Neuron (in vitro differentiated cells): Measurements from ENCODE around the gene CDH4.

Experiments
- H2AFZ ChIP-seq: one replicate; pipeline ENCODE4 v1.6.1; 2013; ENCODE audit warnings: low read depth, mild to moderate bottlenecking, inconsistent platforms, low read length, moderate library complexity
- H3K27me3 ChIP-seq: one replicate; pipeline ENCODE4 v1.6.1; 2013; ENCODE audit warnings: low read length; ENCODE audit not compliant: insufficient read depth
- H3K36me3 ChIP-seq: one replicate; pipeline ENCODE4 v1.6.1; 2013; ENCODE audit warnings: low read length; ENCODE audit not compliant: insufficient read depth
- H3K4me1 ChIP-seq: one replicate; pipeline ENCODE4 v1.6.1; 2013; ENCODE audit warnings: low read length; ENCODE audit not compliant: insufficient read depth
- H3K4me3 ChIP-seq: 2 replicates; pipeline ENCODE4 v1.5.1; 2013; ENCODE audit warnings: mild to moderate bottlenecking, low read length, moderate library complexity
- H3K9me3 ChIP-seq: one replicate; pipeline ENCODE4 v1.6.1; 2013; ENCODE audit warnings: low read length

The CDH4 gene

DNA sequence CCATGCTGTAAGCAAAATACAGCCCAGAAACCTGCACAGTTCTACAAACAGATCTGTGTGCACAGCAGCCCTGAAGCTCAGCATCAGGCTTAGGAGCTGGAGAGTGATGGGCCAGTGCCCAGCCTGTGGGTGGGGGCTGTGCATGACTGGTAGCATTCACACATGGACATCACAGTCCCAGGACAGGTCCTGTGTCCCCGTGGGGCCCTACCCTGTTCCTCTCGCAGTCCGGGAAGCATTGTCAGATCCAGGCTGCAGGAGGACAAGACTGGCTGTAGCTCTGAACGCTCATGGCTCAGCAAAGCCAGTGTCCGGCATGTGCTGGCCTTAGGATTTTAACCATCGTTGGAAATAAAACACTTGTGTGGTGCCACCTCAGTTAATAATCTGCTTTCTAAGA lies 234.1 kb downstream of the CDH4 start:
- Histone ChIP-seq H3K27me3 (no peaks in the 10 kb centered on the region), H3K36me3 (no peaks in the 10 kb centered on the region), H3K4me1 (peaks cover 8% of the 10 kb centered on the region), H3K9me3 (no peaks in the 10 kb centered on the region), H3K4me3 (no peak overlapping the region), H2AFZ (no peak overlapping the region)

DNA sequence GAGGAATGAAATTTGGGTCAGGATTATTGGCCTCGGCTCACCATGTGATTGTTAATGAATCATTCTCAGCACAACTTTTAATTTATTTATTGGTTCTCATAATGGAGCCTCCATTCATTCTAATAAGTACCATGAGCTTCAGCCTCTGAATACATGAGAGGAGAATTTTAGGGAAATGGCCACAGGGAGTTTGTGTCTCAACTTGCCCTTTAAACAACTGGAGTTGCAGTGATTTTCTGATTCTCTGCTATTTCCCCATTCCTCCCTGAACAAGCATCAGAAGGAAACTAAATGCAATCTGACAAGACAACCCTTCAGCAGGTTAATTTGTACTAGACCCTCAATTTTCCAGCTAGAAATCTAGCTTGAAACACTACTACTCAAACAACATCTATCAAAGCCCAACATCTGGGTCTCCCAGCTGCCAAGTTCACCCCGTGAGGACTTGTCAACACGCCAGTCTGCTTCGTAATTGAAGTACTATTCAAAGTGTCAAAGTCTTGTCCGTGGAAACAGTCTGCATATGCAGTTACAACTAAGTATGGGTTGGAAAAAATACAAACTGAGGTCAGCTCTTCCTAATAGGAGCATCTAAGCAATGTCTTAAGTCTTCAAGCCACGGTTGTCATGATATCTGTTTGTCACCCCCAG lies 235.4 kb downstream of the CDH4 start:
- no peaks in the 10 kb centered on the region for H3K36me3 ChIP-seq
- no peaks in the 10 kb centered on the region for H3K27me3 ChIP-seq
- no peak overlapping the region for H2AFZ ChIP-seq
- no peak overlapping the region for H3K4me3 ChIP-seq
- H3K9me3 ChIP-seq: peaks cover 3% of the 10 kb centered on the region
- peaks cover 8% of the 10 kb centered on the region for H3K4me1 ChIP-seq

- Histone ChIP-seq H3K4me1 (peaks cover 8% of the 10 kb centered on the region), H3K36me3 (no peaks in the 10 kb centered on the region), H3K27me3 (no peaks in the 10 kb centered on the region), H3K9me3 (peaks cover 3% of the 10 kb centered on the region), H2AFZ (no peak overlapping the region), H3K4me3 (no peak overlapping the region)
Measured at GRCh38 chr20:61487997-61488371, 235.9 kb downstream of the CDH4 start.

DNA sequence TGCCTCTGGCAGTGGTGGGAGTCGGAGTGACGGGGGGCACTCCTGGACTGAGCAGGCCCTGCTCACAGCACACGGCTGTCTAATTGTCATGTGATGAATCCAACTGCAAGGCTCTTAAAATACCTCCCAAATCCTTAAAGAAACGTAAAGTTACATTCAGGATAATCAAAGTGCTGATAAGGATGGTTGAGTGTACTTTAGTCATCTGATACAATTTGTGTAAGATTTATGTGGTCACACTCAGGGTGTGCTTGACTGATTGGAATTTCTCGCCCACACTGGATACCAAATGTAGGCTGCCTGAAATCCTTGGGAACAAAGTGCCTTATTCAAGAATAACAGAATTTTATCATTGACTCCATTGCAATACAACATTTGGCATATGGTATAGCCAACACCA lies 238.7 kb downstream of the CDH4 start:
- Histone ChIP-seq H3K4me1 (peaks cover 8% of the 10 kb centered on the region), H2AFZ (no peak overlapping the region), H3K4me3 (no peak overlapping the region), H3K36me3 (no peaks in the 10 kb centered on the region), H3K9me3 (peaks cover 3% of the 10 kb centered on the region), H3K27me3 (no peaks in the 10 kb centered on the region)

GRCh38 chr20:61492065-61492464 lies 240.0 kb downstream of the CDH4 start:
- no peaks in the 10 kb centered on the region for H3K27me3 ChIP-seq
- no peak overlapping the region for H2AFZ ChIP-seq
- no peak overlapping the region for H3K4me3 ChIP-seq
- H3K9me3 ChIP-seq: peaks cover 3% of the 10 kb centered on the region
- no peaks in the 10 kb centered on the region for H3K36me3 ChIP-seq
- peaks cover 8% of the 10 kb centered on the region for H3K4me1 ChIP-seq

DNA sequence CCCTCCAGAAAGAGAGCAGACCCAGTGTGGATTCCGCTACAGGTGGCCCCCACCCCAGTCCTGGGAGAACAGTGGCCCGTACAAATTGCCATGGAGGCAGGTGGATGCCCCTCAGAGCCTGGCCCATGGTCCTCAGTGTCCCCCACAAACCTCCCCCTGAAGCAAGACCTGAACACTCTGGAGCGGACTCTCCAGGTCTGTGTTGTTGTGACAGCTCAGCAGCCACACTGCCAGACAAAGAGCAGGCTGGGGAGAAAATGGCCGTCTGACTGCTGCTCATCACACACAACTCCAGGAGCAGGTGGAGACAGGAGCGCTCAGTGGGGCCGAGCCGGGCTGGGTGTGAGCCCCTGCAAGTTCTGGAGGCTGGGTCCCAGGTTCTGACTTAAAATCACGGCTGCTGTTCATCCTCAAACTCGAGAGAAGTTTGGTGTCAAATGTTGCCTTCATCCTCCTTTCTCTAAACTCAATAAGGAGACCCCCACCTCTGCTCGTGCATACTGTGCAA lies 241.8 kb downstream of the CDH4 start:
- Histone ChIP-seq H3K36me3 (no peaks in the 10 kb centered on the region), H3K27me3 (no peaks in the 10 kb centered on the region), H3K9me3 (peaks cover 3% of the 10 kb centered on the region), H3K4me3 (no peak overlapping the region), H2AFZ (no peak overlapping the region), H3K4me1 (no peaks in the 10 kb centered on the region)

GRCh38 chr20:61494763-61495575 lies 242.9 kb downstream of the CDH4 start:
- no peak overlapping the region for H3K4me3 ChIP-seq
- H3K9me3 ChIP-seq: peaks cover 3% of the 10 kb centered on the region
- peaks cover 6% of the 10 kb centered on the region for H3K4me1 ChIP-seq
- no peaks in the 10 kb centered on the region for H3K27me3 ChIP-seq
- H2AFZ ChIP-seq: no peak overlapping the region
- no peaks in the 10 kb centered on the region for H3K36me3 ChIP-seq

GRCh38 chr20:61497029-61497627 lies 245.1 kb downstream of the CDH4 start:
- H3K27me3 ChIP-seq: no peaks in the 10 kb centered on the region
- H3K4me3 ChIP-seq: no peak overlapping the region
- no peaks in the 10 kb centered on the region for H3K36me3 ChIP-seq
- peaks cover 19% of the 10 kb centered on the region for H3K4me1 ChIP-seq
- H2AFZ ChIP-seq: no peak overlapping the region
- peaks cover 2% of the 10 kb centered on the region for H3K9me3 ChIP-seq

DNA sequence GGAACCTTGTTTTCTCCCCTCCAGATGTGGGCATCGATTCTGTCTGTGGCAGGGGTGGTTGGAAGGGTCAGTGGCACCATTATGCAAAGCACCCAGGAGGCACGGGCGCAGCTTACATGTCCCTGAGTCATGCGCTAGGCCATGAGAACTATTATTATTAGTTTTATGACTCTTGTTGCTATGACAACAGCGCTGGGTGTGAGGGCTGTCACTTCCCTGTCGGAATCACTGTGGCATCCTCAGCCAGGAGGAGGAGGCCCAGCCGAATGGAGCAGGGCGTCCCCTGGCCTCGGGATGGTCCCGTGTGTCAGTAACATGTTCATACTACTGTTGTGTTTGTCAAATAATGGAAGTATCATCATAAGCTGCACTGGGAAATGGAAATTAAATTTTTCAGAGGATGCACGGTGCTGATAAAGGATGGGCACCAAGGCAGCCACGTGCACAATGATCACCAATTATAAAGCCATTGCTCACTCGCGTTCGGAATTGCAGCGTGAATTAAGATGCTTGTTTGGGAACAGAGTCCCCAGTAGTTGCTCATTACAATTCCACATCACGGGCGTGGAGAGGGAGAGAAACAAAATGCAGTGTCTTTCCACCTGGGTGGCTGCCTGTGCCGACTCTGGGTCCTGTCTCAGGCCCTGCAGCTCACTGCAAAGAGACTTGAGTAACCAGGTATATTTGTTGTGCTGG lies 247.9 kb downstream of the CDH4 start:
- Histone ChIP-seq H3K36me3 (no peaks in the 10 kb centered on the region), H3K4me3 (no peak overlapping the region), H3K4me1 (peaks cover 19% of the 10 kb centered on the region), H3K9me3 (peaks cover 2% of the 10 kb centered on the region), H2AFZ (no peak overlapping the region), H3K27me3 (no peaks in the 10 kb centered on the region)

- Histone ChIP-seq H2AFZ (no peak overlapping the region), H3K9me3 (peaks cover 2% of the 10 kb centered on the region), H3K4me3 (no peak overlapping the region), H3K36me3 (no peaks in the 10 kb centered on the region), H3K27me3 (no peaks in the 10 kb centered on the region), H3K4me1 (peaks cover 19% of the 10 kb centered on the region)
Measured at GRCh38 chr20:61500791-61501321, 248.8 kb downstream of the CDH4 start.

- Histone ChIP-seq H3K36me3 (no peaks in the 10 kb centered on the region), H3K4me1 (peaks cover 19% of the 10 kb centered on the region), H2AFZ (no peak overlapping the region), H3K9me3 (peaks cover 2% of the 10 kb centered on the region), H3K4me3 (no peak overlapping the region), H3K27me3 (no peaks in the 10 kb centered on the region)
Measured at GRCh38 chr20:61502433-61502832, 250.4 kb downstream of the CDH4 start.

DNA sequence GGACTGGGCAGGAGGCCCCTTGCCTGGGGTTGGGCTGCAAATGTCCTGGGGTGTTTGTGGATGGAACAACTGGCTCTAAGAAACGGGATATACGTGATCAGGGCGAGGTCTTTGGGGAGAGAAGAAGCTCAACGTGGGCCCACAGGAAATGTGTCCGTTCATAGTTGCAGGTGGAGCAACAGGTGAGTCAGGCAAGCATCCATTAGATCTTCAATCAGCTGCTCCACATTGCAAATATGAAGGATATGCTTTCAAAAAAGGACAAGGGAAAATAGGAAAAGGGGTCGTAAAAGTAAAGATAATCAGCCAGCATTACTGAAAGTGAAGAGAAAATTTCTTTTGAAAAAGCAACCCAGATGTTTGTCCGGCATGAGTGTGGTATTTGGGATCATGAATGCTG lies 251.0 kb downstream of the CDH4 start:
- Histone ChIP-seq H3K27me3 (no peaks in the 10 kb centered on the region), H3K9me3 (peaks cover 2% of the 10 kb centered on the region), H2AFZ (no peak overlapping the region), H3K4me3 (no peak overlapping the region), H3K36me3 (no peaks in the 10 kb centered on the region), H3K4me1 (peaks cover 19% of the 10 kb centered on the region)

GRCh38 chr20:61505508-61505907 lies 253.4 kb downstream of the CDH4 start:
- Histone ChIP-seq H3K36me3 (no peaks in the 10 kb centered on the region), H3K9me3 (peaks cover 2% of the 10 kb centered on the region), H2AFZ (no peak overlapping the region), H3K27me3 (no peaks in the 10 kb centered on the region), H3K4me1 (peaks cover 8% of the 10 kb centered on the region), H3K4me3 (no peak overlapping the region)
